H1 (cell line): ENCODE data around the gene XPNPEP2. TPM values are rescaled to one million over a fixed set of nuclear protein-coding genes. Genes with fewer than 3 reads are reported as not detected.

Experiments
- CTCF ChIA-PET: fragments of 300-600 bp; sonication (Branson Sonifier 250); formaldehyde crosslinking; loops from one replicate; lab custom pipeline; 2021; ENCODE audit not compliant: partially characterized antibody; lab: Charles Lee
- POLR2A ChIA-PET: fragments of 300-600 bp; sonication (Branson Sonifier 250); formaldehyde crosslinking; loops from one replicate; lab custom pipeline; 2021; ENCODE audit warnings: inconsistent platforms; ENCODE audit not compliant: partially characterized antibody; lab: Charles Lee
- DNase-seq, 2 experiments: peaks; one replicate each; pipeline versions ENCODE4 v3.0.0 to v3.0.0-alpha.2; 2010 to 2022; ENCODE audit warnings: low spot score in 2 of 2, low read depth in 1 of 2, mixed read lengths in 1 of 2
- FAIRE-seq: peaks from 2 replicates; lab custom pipeline; 2011; peaks lifted over from hg19 to GRCh38; lab: Jason Lieb, UNC
- H2AFZ ChIP-seq: 2 replicates; pipeline ENCODE4 v1.8.1; 2012; ENCODE audit warnings: low read length, inconsistent platforms
- H2AK5ac ChIP-seq: 2 replicates; pipeline ENCODE4 v1.6.1; 2013; ENCODE audit warnings: low read depth, low read length
- H2BK120ac ChIP-seq: replicated peaks from 2 replicates; pipeline ENCODE3; 2013; ENCODE audit warnings: low read depth, low read length, inconsistent platforms
- H2BK12ac ChIP-seq: 2 replicates; pipeline ENCODE4 v1.6.1; 2013; ENCODE audit warnings: low read depth, low read length
- H2BK15ac ChIP-seq: 2 replicates; pipeline ENCODE4 v1.6.1; 2013; ENCODE audit warnings: low read length
- H2BK20ac ChIP-seq: 2 replicates; pipeline ENCODE4 v1.6.1; 2013; ENCODE audit warnings: low read length
- H2BK5ac ChIP-seq: 2 replicates; pipeline ENCODE4 v1.6.1; 2013; ENCODE audit warnings: low read depth, low read length
- H3K14ac ChIP-seq: 2 replicates; pipeline ENCODE4 v1.6.1; 2013; ENCODE audit warnings: inconsistent platforms; ENCODE audit not compliant: insufficient read length
- H3K18ac ChIP-seq: 2 replicates; pipeline ENCODE4 v1.6.1; 2013; ENCODE audit warnings: low read length; ENCODE audit errors: extremely low read depth
- H3K23ac ChIP-seq: 2 replicates; pipeline ENCODE4 v1.6.1; 2013; ENCODE audit warnings: inconsistent platforms; ENCODE audit not compliant: insufficient read length
- H3K23me2 ChIP-seq: 2 replicates; pipeline ENCODE4 v1.6.1; 2013; ENCODE audit warnings: low read depth, low read length
- H3K27ac ChIP-seq: 2 replicates; pipeline ENCODE4 v1.6.1; 2011; ENCODE audit warnings: low read depth, low read length, inconsistent platforms
- H3K27me3 ChIP-seq, 4 experiments: replicated peaks in 1 of 4; 1 replicate in 1 of 4; 2 replicates in 3 of 4; pipeline versions ENCODE4 v1.6.1 to v1.8.1; 2011 to 2013; ENCODE audit warnings: low read length in 3 of 4, mild to moderate bottlenecking in 3 of 4, inconsistent platforms in 2 of 4, mixed read lengths in 2 of 4, moderate library complexity in 1 of 4; ENCODE audit not compliant: control insufficient read depth in 3 of 4, insufficient read depth in 3 of 4; ENCODE audit errors: extremely low read depth in 1 of 4
- H3K36me3 ChIP-seq, 4 experiments: 2 replicates each; pipeline versions ENCODE4 v1.6.1 to v1.8.1; 2011 to 2013; ENCODE audit warnings: mild to moderate bottlenecking in 4 of 4, low read length in 3 of 4, moderate library complexity in 2 of 4, control low read depth in 1 of 4, inconsistent platforms in 1 of 4; ENCODE audit not compliant: insufficient read depth in 4 of 4, control insufficient read depth in 2 of 4
- H3K4ac ChIP-seq: replicated peaks from 2 replicates; pipeline ENCODE3; 2013; ENCODE audit warnings: low read length, low read depth, mixed read lengths, inconsistent platforms; ENCODE audit not compliant: insufficient read length
- H3K4me1 ChIP-seq, 4 experiments: replicated peaks in 1 of 4; 1 replicate in 1 of 4; 2 replicates in 3 of 4; pipeline versions ENCODE4 v1.6.1 to v1.8.1; 2011 to 2013; ENCODE audit warnings: low read length in 3 of 4, inconsistent platforms in 2 of 4, mixed read lengths in 1 of 4; ENCODE audit not compliant: insufficient read depth in 4 of 4, control insufficient read depth in 3 of 4
- H3K4me2 ChIP-seq, 2 experiments: 2 replicates each; pipeline versions ENCODE4 v1.6.1 to v1.8.1; 2011 to 2013; ENCODE audit warnings: low read depth in 2 of 2, low read length in 2 of 2, control low read depth in 1 of 2, inconsistent platforms in 1 of 2, mild to moderate bottlenecking in 1 of 2; ENCODE audit not compliant: insufficient read depth in 1 of 2
- H3K4me3 ChIP-seq, 4 experiments: fragments of 200-600, 300-600 bp in 1 of 4; sonication (generic), shearing (Covaris generic), sonication (Bioruptor Twin) in 1 of 4; 2 replicates each; pipeline versions ENCODE4 v1.5.1 to v1.8.1; 2011 to 2016; ENCODE audit warnings: low read length in 4 of 4, low read depth in 3 of 4, control low read depth in 2 of 4, inconsistent platforms in 2 of 4, mild to moderate bottlenecking in 2 of 4, mixed read lengths in 1 of 4, moderate library complexity in 1 of 4; ENCODE audit not compliant: insufficient read depth in 2 of 4; ENCODE audit errors: extremely low read depth in 1 of 4
- H3K56ac ChIP-seq: replicated peaks from 2 replicates; pipeline ENCODE3; 2013; ENCODE audit warnings: low read depth, mild to moderate bottlenecking, mixed read lengths, low read length, inconsistent platforms; ENCODE audit not compliant: insufficient read length
- H3K79me1 ChIP-seq: 2 replicates; pipeline ENCODE4 v1.6.1; 2013; ENCODE audit warnings: low read depth, low read length, control low read depth
- H3K79me2 ChIP-seq, 2 experiments: 2 replicates each; pipeline versions ENCODE4 v1.6.1 to v1.8.1; 2012 to 2013; ENCODE audit warnings: low read length in 2 of 2, mild to moderate bottlenecking in 2 of 2, inconsistent platforms in 1 of 2; ENCODE audit not compliant: insufficient read depth in 2 of 2, control insufficient read depth in 1 of 2
- H3K9ac ChIP-seq, 4 experiments: replicated peaks in 1 of 4; 1 replicate in 1 of 4; 2 replicates in 3 of 4; pipeline versions ENCODE4 v1.6.1 to v1.8.1; 2011 to 2013; ENCODE audit warnings: low read depth in 3 of 4, low read length in 3 of 4, control low read depth in 2 of 4, mild to moderate bottlenecking in 2 of 4, moderate library complexity in 2 of 4, inconsistent platforms in 1 of 4; ENCODE audit errors: extremely low read depth in 1 of 4
- H3K9me3 ChIP-seq, 2 experiments: 2 replicates each; pipeline versions ENCODE4 v1.6.1 to v1.8.1; 2012 to 2013; ENCODE audit warnings: mild to moderate bottlenecking in 2 of 2, moderate library complexity in 2 of 2, control low read depth in 1 of 2, inconsistent platforms in 1 of 2, low read depth in 1 of 2, low read length in 1 of 2, mixed read lengths in 1 of 2; ENCODE audit not compliant: insufficient read depth in 2 of 2
- H4K20me1 ChIP-seq, 2 experiments: replicated peaks in 1 of 2; 2 replicates each; pipeline versions ENCODE3 to v1.8.1; 2011 to 2013; ENCODE audit warnings: inconsistent platforms in 2 of 2, low read length in 2 of 2, mild to moderate bottlenecking in 1 of 2; ENCODE audit not compliant: insufficient read depth in 2 of 2, control insufficient read depth in 1 of 2
- H4K5ac ChIP-seq: 2 replicates; pipeline ENCODE4 v1.6.1; 2013; ENCODE audit warnings: low read length, low read depth, mixed read lengths, inconsistent platforms; ENCODE audit not compliant: insufficient read length
- H4K8ac ChIP-seq: 2 replicates; pipeline ENCODE4 v1.8.0; 2013; ENCODE audit warnings: mild to moderate bottlenecking, moderate library complexity, low read length, inconsistent platforms; ENCODE audit not compliant: insufficient read depth; ENCODE audit errors: extremely low read depth
- H4K91ac ChIP-seq: replicated peaks from 2 replicates; pipeline ENCODE3; 2013; ENCODE audit warnings: low read length, mixed read lengths, inconsistent platforms; ENCODE audit not compliant: insufficient read length
- CTBP2 ChIP-seq: IDR thresholded peaks from 2 replicates; pipeline ENCODE4 v1.7.0; 2011; ENCODE audit warnings: borderline replicate concordance, mild to moderate bottlenecking, moderate library complexity, mixed read lengths, low read length; ENCODE audit not compliant: insufficient read depth, insufficient read length
- MAX ChIP-seq: IDR thresholded peaks from 2 replicates; pipeline ENCODE4 v1.6.1; 2012; ENCODE audit warnings: inconsistent platforms
- NANOG ChIP-seq: IDR thresholded peaks from 2 replicates; pipeline ENCODE4 v1.6.1; 2011; ENCODE audit warnings: low read length, low read depth, mild to moderate bottlenecking, inconsistent platforms; ENCODE audit not compliant: insufficient read depth, poor library complexity, severe bottlenecking
- SP4 ChIP-seq: IDR thresholded peaks from 2 replicates; pipeline ENCODE4 v1.6.1; 2012; ENCODE audit warnings: low read length, inconsistent platforms
- TAF1 ChIP-seq: IDR thresholded peaks from 2 replicates; pipeline ENCODE4 v1.6.1; 2011; ENCODE audit warnings: mild to moderate bottlenecking, low read depth, low read length
- TAF7 ChIP-seq: optimal IDR thresholded peaks from 2 replicates; pipeline ENCODE3; 2011; ENCODE audit warnings: low read depth, mild to moderate bottlenecking, inconsistent platforms, low read length, moderate library complexity, borderline replicate concordance
- USF2 ChIP-seq: IDR thresholded peaks from 2 replicates; pipeline ENCODE4 v1.6.1; 2011; ENCODE audit warnings: low read length, improper control_type of control experiment
- WGBS, 2 experiments: shearing (Covaris generic) in 1 of 2; methylation state at CpG; one replicate each; pipeline versions ENCODE4 v1.1.6 to v1.1.7; 2013 to 2015; ENCODE audit warnings: low lambda C conversion rate in 2 of 2, mixed read lengths in 2 of 2, inconsistent platforms in 1 of 2, low coverage in 1 of 2, missing lambda C conversion rate in 1 of 2; ENCODE audit not compliant: insufficient replicate concordance in 2 of 2, insufficient coverage in 1 of 2, insufficient read length in 1 of 2; ENCODE audit errors: extremely low coverage in 1 of 2, missing lambda C conversion rate in 1 of 2; 5-methylcytosine and 5-hydroxymethylcytosine counted together
- polyA plus RNA-seq, 7 experiments: library from polyadenylated mRNA; depleted of rRNA in 3 of 7; stranded (reverse) in 5 of 7; unstranded in 2 of 7; fragments of >200 nt in 5 of 7; fragments of 200-250 nt in 2 of 7; gene quantifications; 1 replicate in 5 of 7; 2 replicates in 1 of 7; 4 replicates in 1 of 7; pipeline versions ENCODE4 v1.2.1 to v1.2.3, GENCODE V29; 2011 to 2013; ENCODE audit warnings: missing spikeins in 2 of 7, mixed read lengths in 2 of 7
- total RNA-seq: library from RNA; stranded (reverse); fragmentation: NEBNext Ultra II Directional; extraction: Animal tissue kit (Norgen Biotek cat#: 25700); gene quantifications from 2 replicates; pipeline ENCODE4 v1.2.1, GENCODE V29; 2021

Gene XPNPEP2
- total and polyA plus RNA-seq, 2 of the 8 experiments (the other 6 are each of a cell fraction or from before 2014, with no cell fraction given) = 0.27 TPM; not detected in 1

- H3K4me1 ChIP-seq = peaks cover 5 to 12% (median 7%) of the 10 kb centered on the region in 4 experiments
- no peak overlapping the region for H3K23ac ChIP-seq
- no peak overlapping the region for H4K5ac ChIP-seq
- no peaks in the 10 kb centered on the region for H4K20me1 ChIP-seq
- 38% methylated on average over 4 of the region's 5 CpGs; no CpG with 5 or more reads in 1 of the 2 experiments for WGBS, 2 experiments
- no peak overlapping the region for H3K4ac ChIP-seq
- no peaks in the 10 kb centered on the region for H3K27me3 ChIP-seq
- no peak overlapping the region for H4K91ac ChIP-seq
- POLR2A ChIA-PET = interaction anchor here (0.9 kb wide), 1 partner anchor 55 kb away, joined by 3 read pairs; no protein-coding TSS in a partner anchor
- no peak overlapping the region for H3K9ac ChIP-seq
- H2AFZ ChIP-seq = no peak overlapping the region
- H4K8ac ChIP-seq = no peak overlapping the region
- H2BK15ac ChIP-seq = no peak overlapping the region
- H2BK20ac ChIP-seq = no peak overlapping the region; the same call in 1 of the 2 replicates
- CTCF ChIA-PET = interaction anchor here (1.0 to 1.7 kb wide), 6 partner anchors 8 to 82 kb away, joined by 4 to 6 read pairs (median 4); partner anchors contain the start of gene APLN
- H3K27ac ChIP-seq = no peak overlapping the region
- H2BK5ac ChIP-seq = 0 out of 2 replicates have a peak overlapping the region, but pooled peaks have one; percentile 75
- no peaks in the 10 kb centered on the region for H3K79me2 ChIP-seq
- no peak overlapping the region for H2AK5ac ChIP-seq
- H2BK12ac ChIP-seq = no peak overlapping the region
- no peak overlapping the region for H3K18ac ChIP-seq
- H3K36me3 ChIP-seq = no peaks in the 10 kb centered on the region
- peak overlapping the region in 1 of 2 experiments; percentile 37; a peak in 2 of 4 replicates for H3K4me2 ChIP-seq
- FAIRE-seq (no peak), DNase-seq (no peak)
- H3K14ac ChIP-seq = no peak overlapping the region
- no peak overlapping the region for H3K4me3 ChIP-seq
- H2BK120ac ChIP-seq = no peak overlapping the region
- H3K56ac ChIP-seq = no peak overlapping the region
- TF ChIP-seq USF2 = no peak
- no peak for TF ChIP-seq TAF1
- TF ChIP-seq TAF7 = no peak
- peak; percentile 34; the same call in 1 of the 2 replicates for TF ChIP-seq MAX
- TF ChIP-seq SP4 = no peak
- peak; percentile 42 for TF ChIP-seq CTBP2
- no peak for TF ChIP-seq NANOG
- H3K79me1 ChIP-seq = no peaks in the 10 kb centered on the region
- no peaks in the 10 kb centered on the region for H3K9me3 ChIP-seq
- H3K23me2 ChIP-seq = no peaks in the 10 kb centered on the region
These were observed 20.9 kb upstream of the XPNPEP2 start for GRCh38 chrX:129717892-129718291.
